BJ (cell line): ENCODE data around the gene JOSD1. TPM values are rescaled to one million over a fixed set of nuclear protein-coding genes. Genes with fewer than 3 reads are reported as not detected.

Source experiments
- CTCF ChIA-PET: fragments of 350-600 bp; formaldehyde crosslinking; extraction: SDS; loops from one replicate; lab custom pipeline; 2021; ENCODE audit warnings: antibody characterized with exemption, inconsistent platforms; lab: Yijun Ruan, JAX
- POLR2A ChIA-PET: fragments of 300-600 bp; sonication (Branson Sonifier 250); formaldehyde crosslinking; extraction: SDS; loops from one replicate; lab custom pipeline; 2021; ENCODE audit warnings: antibody characterized with exemption; lab: Charles Lee
- DNase-seq: peaks from one replicate; pipeline ENCODE4 v3.0.0-alpha.2; 2011; ENCODE audit warnings: low read depth
- H3K27me3 ChIP-seq: 2 replicates; pipeline ENCODE4 v1.6.0; 2011; ENCODE audit warnings: low read length; ENCODE audit not compliant: control insufficient read depth, insufficient read depth
- H3K36me3 ChIP-seq: 2 replicates; pipeline ENCODE4 v1.5.1; 2011; ENCODE audit warnings: low read length; ENCODE audit not compliant: control insufficient read depth, insufficient read depth
- H3K4me3 ChIP-seq: 2 replicates; pipeline ENCODE4 v1.5.1; 2011; ENCODE audit warnings: low read depth, mild to moderate bottlenecking, control low read depth, low read length
- polyA plus RNA-seq: library from polyadenylated mRNA; depleted of rRNA; stranded (reverse); fragments of >200 nt; gene quantifications from 2 replicates; pipeline ENCODE4 v1.2.3, GENCODE V29; 2011
- TF ChIP-seq, protein P1 (sequence below): IDR thresholded peaks from 2 replicates; pipeline ENCODE4 v1.5.1; 2011; ENCODE audit warnings: low read depth, mild to moderate bottlenecking, control low read depth, inconsistent platforms, low read length, moderate library complexity; ENCODE audit not compliant: insufficient read depth

The JOSD1 gene
- polyA plus RNA-seq, 1 experiment, result 43.6 TPM

DNA sequence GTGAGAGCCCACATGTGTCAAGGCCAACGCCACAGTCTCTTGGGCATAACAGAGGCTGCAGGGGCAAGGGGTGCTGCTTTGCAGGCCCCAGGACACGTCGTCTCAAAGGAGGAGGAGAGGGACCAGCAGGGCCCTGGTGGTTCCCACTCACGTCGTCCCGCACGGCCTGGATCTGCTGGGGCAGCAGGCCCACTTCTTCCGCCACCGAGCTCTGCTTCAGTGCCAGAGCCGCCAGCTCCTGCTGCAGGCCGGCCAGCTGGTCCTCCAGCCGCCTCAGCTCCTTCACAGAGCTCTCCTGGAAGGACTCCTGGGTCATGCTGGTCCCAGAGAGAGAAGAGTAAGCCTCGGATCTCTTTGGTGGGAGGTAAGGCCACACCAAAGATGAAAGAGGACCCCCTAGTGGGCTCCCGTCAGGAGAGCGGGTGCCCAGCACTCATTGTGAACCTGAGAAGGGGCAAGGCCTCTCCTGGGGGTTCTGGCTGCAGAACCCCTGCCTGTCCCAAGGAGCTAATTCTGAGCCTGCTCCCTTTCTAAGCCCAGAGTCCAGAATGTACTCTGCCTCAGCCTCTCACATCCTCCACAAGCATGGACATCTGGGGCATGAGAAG lies 39.5 kb upstream of the JOSD1 start:
- ChIA-PET CTCF (interaction anchor here (1.1 to 1.6 kb wide), 3 partner anchors 11 to 29 kb away, joined by 3 to 4 read pairs (median 3); no protein-coding TSS in a partner anchor), POLR2A (no interaction called here)
- peaks cover 45% of the 10 kb centered on the region for H3K36me3 ChIP-seq
- H3K4me3 ChIP-seq, result no peak overlapping the region
- TF ChIP-seq, protein P1, sequence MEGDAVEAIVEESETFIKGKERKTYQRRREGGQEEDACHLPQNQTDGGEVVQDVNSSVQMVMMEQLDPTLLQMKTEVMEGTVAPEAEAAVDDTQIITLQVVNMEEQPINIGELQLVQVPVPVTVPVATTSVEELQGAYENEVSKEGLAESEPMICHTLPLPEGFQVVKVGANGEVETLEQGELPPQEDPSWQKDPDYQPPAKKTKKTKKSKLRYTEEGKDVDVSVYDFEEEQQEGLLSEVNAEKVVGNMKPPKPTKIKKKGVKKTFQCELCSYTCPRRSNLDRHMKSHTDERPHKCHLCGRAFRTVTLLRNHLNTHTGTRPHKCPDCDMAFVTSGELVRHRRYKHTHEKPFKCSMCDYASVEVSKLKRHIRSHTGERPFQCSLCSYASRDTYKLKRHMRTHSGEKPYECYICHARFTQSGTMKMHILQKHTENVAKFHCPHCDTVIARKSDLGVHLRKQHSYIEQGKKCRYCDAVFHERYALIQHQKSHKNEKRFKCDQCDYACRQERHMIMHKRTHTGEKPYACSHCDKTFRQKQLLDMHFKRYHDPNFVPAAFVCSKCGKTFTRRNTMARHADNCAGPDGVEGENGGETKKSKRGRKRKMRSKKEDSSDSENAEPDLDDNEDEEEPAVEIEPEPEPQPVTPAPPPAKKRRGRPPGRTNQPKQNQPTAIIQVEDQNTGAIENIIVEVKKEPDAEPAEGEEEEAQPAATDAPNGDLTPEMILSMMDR, result no peak
- H3K27me3 ChIP-seq, result no peaks in the 10 kb centered on the region
- no peak for DNase-seq

DNA sequence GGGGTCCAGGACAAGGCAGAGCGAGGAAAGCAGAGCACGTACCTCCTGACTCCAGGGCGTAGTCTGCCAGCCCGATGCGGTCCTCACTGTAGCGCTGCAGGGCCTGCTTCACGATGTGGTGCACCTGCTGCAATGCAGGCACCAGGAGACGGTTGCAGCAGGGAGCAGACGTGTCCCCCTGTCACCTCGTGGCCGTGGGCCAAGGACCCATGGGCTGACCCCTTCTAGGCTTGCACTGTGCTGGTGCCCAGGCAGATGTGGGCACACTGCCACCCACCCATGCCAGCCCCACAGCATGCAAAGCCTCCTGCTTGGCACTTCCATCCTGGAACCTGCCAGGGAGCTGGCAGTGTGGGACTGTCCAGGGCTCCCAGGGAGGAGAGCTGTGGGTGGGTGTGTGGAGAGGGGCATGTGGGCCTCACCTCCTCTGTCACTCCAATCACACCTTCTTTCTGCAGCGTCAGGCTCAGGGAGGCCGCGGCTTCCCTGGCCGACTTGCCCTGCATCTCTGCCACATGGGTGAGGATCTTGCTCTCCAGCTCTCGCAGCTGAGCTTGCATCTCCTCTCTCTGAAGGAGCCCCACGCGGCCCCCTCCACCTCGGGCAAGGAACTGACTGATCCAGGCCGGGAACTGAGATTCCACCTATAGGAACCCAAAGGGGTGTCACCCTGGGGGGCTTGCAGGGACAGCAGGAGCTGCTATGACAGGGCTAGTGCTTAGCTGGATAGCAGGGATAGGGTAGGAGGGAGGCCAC lies 38.7 kb upstream of the JOSD1 start:
- Histone ChIP-seq H3K36me3 (peaks cover 43% of the 10 kb centered on the region), H3K27me3 (no peaks in the 10 kb centered on the region), H3K4me3 (no peak overlapping the region)
- ChIA-PET CTCF (interaction anchor here (1.1 kb wide), 1 partner anchor 12 kb away, joined by 3 read pairs; no protein-coding TSS in a partner anchor), POLR2A (no interaction called here)
- DNase-seq, result no peak
- TF ChIP-seq, protein P1, result no peak

DNA sequence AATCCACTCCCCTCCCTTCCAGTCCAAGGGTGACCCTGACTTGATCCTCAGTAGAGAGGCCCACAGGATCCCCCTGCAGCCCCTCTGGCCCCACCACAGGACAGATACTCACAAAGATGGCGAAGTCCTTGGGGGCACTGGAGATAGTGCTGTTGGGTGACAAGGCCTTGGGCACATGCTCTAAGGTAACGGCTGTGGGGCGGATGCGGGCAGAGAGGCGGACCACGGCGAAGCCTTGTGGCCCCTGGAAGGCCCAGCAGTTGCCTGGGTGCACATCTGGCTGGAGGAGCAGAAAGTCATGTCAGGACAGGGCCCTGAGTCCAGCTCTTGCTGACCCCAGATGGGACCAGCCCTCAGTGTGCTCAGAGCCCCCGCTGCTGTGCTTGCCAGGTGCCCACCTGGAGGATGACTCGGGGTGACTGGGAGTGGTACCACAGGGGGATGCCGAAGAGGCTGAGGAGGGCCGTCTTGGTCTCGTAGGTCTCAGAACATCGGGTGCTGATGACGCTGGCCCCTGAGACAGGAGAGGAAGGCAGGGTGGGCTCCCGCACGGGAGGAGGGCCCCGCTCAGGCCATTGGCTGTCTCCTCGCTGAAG lies 37.8 kb upstream of the JOSD1 start:
- ChIA-PET CTCF (no interaction called here), POLR2A (no interaction called here)
- no peaks in the 10 kb centered on the region for H3K27me3 ChIP-seq
- H3K36me3 ChIP-seq, result peaks cover 47% of the 10 kb centered on the region
- H3K4me3 ChIP-seq, result no peak overlapping the region
- TF ChIP-seq, protein P1, result no peak
- DNase-seq, result no peak

DNA sequence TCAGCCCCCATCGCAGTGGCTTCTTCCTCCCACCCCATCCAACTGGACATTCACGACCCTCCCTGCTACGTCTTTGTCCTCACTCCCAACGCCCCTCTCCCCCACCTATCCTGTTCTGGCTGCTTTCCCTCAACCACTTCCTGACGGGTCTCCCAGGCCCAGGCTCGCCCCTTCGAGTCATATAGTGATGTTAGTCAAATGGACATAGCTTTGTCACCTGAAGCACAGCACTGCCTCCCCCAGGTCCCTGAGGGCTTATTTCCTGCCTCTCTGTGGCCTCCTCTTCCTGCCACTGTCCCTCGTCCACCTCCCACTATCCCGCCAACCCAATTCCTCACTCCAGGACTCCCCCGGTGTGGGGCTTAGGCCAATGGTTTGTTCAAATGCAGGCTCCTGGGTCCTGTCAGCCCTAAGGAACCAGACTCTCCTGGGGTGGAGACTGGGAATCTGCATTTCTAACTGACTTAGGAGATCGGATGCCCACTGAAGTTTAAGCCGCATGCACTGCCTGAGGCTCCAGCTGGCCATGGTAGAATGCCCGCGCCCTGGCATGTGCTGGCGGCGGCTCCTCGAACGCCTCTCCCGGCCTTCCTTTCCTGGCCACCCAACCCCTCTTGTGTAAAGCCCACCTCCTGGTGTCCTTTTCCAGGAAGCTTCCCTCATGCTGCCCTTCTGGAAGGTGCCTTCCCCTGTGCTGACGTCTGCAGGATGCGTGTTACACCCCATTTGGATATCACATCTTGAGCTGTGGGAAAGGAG lies 36.7 kb upstream of the JOSD1 start:
- TF ChIP-seq, protein P1, result no peak
- no peak for DNase-seq
- Histone ChIP-seq H3K36me3 (peaks cover 49% of the 10 kb centered on the region), H3K4me3 (no peak overlapping the region), H3K27me3 (no peaks in the 10 kb centered on the region)
- ChIA-PET CTCF (interaction anchor here (0.9 kb wide), 1 partner anchor 15 kb away, joined by 4 read pairs; no protein-coding TSS in a partner anchor), POLR2A (no interaction called here)

DNA sequence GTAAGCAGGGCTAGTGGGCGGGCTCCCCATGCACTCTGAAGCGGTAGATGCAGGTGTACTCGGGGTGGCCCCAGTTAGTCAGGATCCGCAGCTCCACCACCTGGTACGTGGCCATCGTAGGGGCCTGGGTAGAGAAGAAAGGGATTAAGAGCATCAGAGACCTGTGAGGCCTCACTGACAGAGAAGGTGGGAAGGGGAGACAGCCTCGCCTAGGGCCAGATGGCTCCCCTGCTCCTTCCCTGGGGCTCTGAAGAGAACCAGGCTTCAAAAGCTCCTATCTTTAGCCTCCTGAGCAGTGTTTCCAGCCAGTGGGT lies 35.5 kb upstream of the JOSD1 start:
- peaks cover 49% of the 10 kb centered on the region for H3K36me3 ChIP-seq

More for the DNA sequence above, 35.5 kb upstream of the JOSD1 start:
- H3K4me3 ChIP-seq, result no peak overlapping the region
- TF ChIP-seq, protein P1, result no peak
- no peak for DNase-seq
- CTCF ChIA-PET, result interaction anchor here (1.4 to 4.7 kb wide), 2 partner anchors 11 kb away, joined by 5 to 29 read pairs; no protein-coding TSS in a partner anchor
- POLR2A ChIA-PET, result no interaction called here
- H3K27me3 ChIP-seq, result no peaks in the 10 kb centered on the region
